ENCODE measurements around the gene WWOX.

DNA sequence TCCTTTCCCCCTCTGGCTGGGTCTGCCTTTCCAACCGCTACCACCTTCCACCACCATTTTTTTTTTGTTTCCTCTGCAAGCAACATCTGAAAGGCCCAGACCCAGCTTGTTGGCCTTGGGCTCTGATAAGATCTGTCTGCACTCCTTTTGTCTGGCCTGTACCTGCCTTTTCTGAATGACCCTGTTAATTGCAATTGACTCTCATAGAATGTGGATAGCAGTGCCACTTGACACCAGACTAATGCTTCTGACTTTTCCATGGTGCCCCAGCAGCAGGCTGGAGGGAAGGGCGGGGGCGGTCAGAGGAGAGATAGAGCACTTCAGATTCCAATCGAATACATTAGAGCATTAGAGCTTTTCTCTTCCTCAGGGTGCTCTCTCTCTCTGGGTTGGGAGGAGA is 538.9 kb downstream of the WWOX start:
- TF ChIP-seq POLR2A (IDR thresholded peaks at IDR 0.05; ENCODE audit: low read depth, low read length) (no peak), MAX (IDR thresholded peaks at IDR 0.05; ENCODE audit: insufficient read depth, insufficient read length) (no peak), CTCF (IDR thresholded peaks at IDR 0.05; ENCODE audit: extremely low read depth in 1 of 2, insufficient read depth in 1 of 2, low read depth in 1 of 2, low read length in 2 of 2) (no peak), FOS (IDR thresholded peaks at IDR 0.05; ENCODE audit: borderline replicate concordance, insufficient read depth, low read length) (no peak), POLR2AphosphoS5 (IDR thresholded peaks at IDR 0.05; ENCODE audit: insufficient read depth, low read depth, low read length) (no peak)
